ENCODE data around the gene POC1A.

GRCh38 chr3:52146189-52146588 is 8.0 kb downstream of the POC1A start:
- no peak for TF ChIP-seq POLR2A (IDR thresholded peaks at IDR 0.05)
- TF ChIP-seq CTCF (IDR thresholded peaks at IDR 0.05): no peak

All from testis (tissue), 2 donors.